Peyer's patch (tissue), 4 donors: Measurements from ENCODE around the gene UBLCP1.

Experiments
- CTCF ChIP-seq, 6 experiments: fragments of 450-650 bp in 4 of 6; fragments of 200-600 bp in 2 of 6; sonication (generic) in 1 of 6; IDR thresholded peaks; one replicate each; pipeline ENCODE4 v1.5.1; 2017 to 2019; ENCODE audit warnings: antibody characterized with exemption in 6 of 6, mild to moderate bottlenecking in 3 of 6, moderate library complexity in 1 of 6
- POLR2A ChIP-seq, 2 donors: fragments of 450-650 bp; IDR thresholded peaks; one replicate each; pipeline ENCODE4 v1.5.1; 2017; ENCODE audit warnings: antibody characterized with exemption in 2 of 2, mild to moderate bottlenecking in 2 of 2, moderate library complexity in 2 of 2

DNA sequence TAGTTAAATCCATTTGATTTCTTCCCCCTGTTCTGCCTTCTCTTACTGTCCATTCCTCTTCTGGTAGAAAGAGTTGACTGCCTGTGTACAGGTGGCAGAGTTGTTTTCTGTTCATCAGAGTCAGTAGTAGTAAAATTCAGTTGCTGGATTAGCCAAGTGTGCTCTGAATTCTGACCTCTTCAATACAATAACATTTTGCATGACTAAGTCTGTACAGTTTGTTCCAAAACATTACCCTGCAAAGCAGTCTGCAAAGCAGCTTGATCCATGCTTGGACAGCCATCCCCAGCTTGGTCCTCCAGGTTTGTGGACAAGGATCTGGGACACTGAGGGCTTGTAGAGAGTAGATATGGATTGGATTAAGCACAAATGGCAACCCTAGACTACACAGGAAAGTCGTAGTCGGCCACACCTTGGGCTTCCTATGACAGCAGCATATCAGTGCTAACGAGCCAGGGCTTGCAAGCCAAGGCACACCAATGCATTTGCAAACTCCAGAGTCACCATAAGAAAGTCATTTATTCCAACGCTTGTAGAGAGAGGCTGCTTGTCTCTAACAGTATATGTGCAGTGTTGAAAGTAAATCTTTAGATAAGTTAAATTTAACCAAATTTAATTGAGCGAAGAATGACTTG, 42.0 kb downstream of the UBLCP1 start:
- no peak for TF ChIP-seq CTCF (IDR thresholded peaks at IDR 0.05)
- TF ChIP-seq POLR2A (IDR thresholded peaks at IDR 0.05), result no peak
